ENCODE data around the gene KIAA0040.

GRCh38 chr1:175191659-175192058, 917 bp downstream of the KIAA0040 start:
- TF ChIP-seq CTCF (IDR thresholded peaks at IDR 0.05; ENCODE audit: extremely low read depth in 1 of 2, insufficient read depth in 1 of 2, low read depth in 1 of 2, low read length in 2 of 2): no peak
- TF ChIP-seq EZH2 (IDR thresholded peaks at IDR 0.05; ENCODE audit: borderline replicate concordance, low read depth, low read length, severe bottlenecking): no peak
- TF ChIP-seq POLR2AphosphoS5 (IDR thresholded peaks at IDR 0.05; ENCODE audit: insufficient read depth, low read depth, low read length): no peak
- TF ChIP-seq MAX (IDR thresholded peaks at IDR 0.05; ENCODE audit: insufficient read depth, insufficient read length): no peak
- no peak for TF ChIP-seq POLR2A (IDR thresholded peaks at IDR 0.05; ENCODE audit: low read depth, low read length)

All from endothelial cell of umbilical vein (primary cell).